GM21360 (cell line): ENCODE results near the gene PODXL.
"Not testable (repeated sequence)": the region's sequence is repeated elsewhere in the genome, so short reads cannot be mapped to it uniquely, and the experiment has no call there.

Source experiments
- ATAC-seq: cut with Tn5 transposase; IDR thresholded peaks from one replicate; pipeline ENCODE4 v1.9.1; 2021; ENCODE audit warnings: mild to moderate bottlenecking, moderate library complexity; ENCODE audit not compliant: unreplicated experiment

Gene PODXL

GRCh38 chr7:131497454-131497853, 59.0 kb downstream of the PODXL start:
- no peak for ATAC-seq

- ATAC-seq = no peak
Measured at GRCh38 chr7:131495669-131496498, 60.5 kb downstream of the PODXL start.

GRCh38 chr7:131494182-131494581, 62.2 kb downstream of the PODXL start:
- ATAC-seq = no peak

- no peak for ATAC-seq
Measured at GRCh38 chr7:131493581-131493980, 62.8 kb downstream of the PODXL start.

GRCh38 chr7:131493081-131493480, 63.3 kb downstream of the PODXL start:
- no peak for ATAC-seq

GRCh38 chr7:131489881-131490280, 66.5 kb downstream of the PODXL start:
- ATAC-seq = no peak

- ATAC-seq = no peak
Measured at GRCh38 chr7:131489196-131489595, 67.2 kb downstream of the PODXL start.

- no peak for ATAC-seq
Measured at GRCh38 chr7:131488361-131488760, 68.1 kb downstream of the PODXL start.

GRCh38 chr7:131487217-131487616, 69.2 kb downstream of the PODXL start:
- no peak for ATAC-seq

- no peak for ATAC-seq
Measured at GRCh38 chr7:131486346-131486745, 70.1 kb downstream of the PODXL start.

- no peak for ATAC-seq
Measured at GRCh38 chr7:131483586-131483985, 72.8 kb downstream of the PODXL start.

GRCh38 chr7:131482800-131483199, 73.6 kb downstream of the PODXL start:
- no peak for ATAC-seq

GRCh38 chr7:131480384-131481315, 75.8 kb downstream of the PODXL start:
- ATAC-seq = no peak

GRCh38 chr7:131476740-131477139, 79.7 kb downstream of the PODXL start:
- no peak for ATAC-seq

GRCh38 chr7:131471250-131472004, 85.0 kb downstream of the PODXL start:
- ATAC-seq = no peak

GRCh38 chr7:131467788-131468187, 88.6 kb downstream of the PODXL start:
- no peak for ATAC-seq

- no peak for ATAC-seq
Measured at GRCh38 chr7:131466735-131467365, 89.6 kb downstream of the PODXL start.

- not testable (repeated sequence) for ATAC-seq
Measured at GRCh38 chr7:131462715-131463114, 93.7 kb downstream of the PODXL start.

GRCh38 chr7:131462059-131462458, 94.4 kb downstream of the PODXL start:
- ATAC-seq = no peak

GRCh38 chr7:131459256-131459655, 97.2 kb downstream of the PODXL start:
- no peak for ATAC-seq

GRCh38 chr7:131456338-131456737, 100.1 kb downstream of the PODXL start:
- ATAC-seq = no peak
